GM23338 (cell line): ENCODE data around the gene ITPRIP. TPM values are rescaled to one million over a fixed set of nuclear protein-coding genes. Genes with fewer than 3 reads are reported as not detected.

Source experiments
- ATAC-seq: fragments of 200-7000 bp; cut with Tn5 transposase; 3 replicates; pipeline ENCODE4 v1.9.1; 2020
- DNase-seq: peaks from one replicate; pipeline ENCODE4 v3.0.0-alpha.2; 2015; ENCODE audit warnings: low spot score
- H2AFZ ChIP-seq: fragments of 200-600 bp; sonication (generic); 2 replicates; pipeline ENCODE4 v1.8.0; 2016; ENCODE audit warnings: antibody characterized with exemption, mild to moderate bottlenecking, moderate library complexity
- H3F3A ChIP-seq: fragments of 200-600 bp; sonication (generic); replicated peaks from 2 replicates; pipeline ENCODE4 v1.8.0; 2017; ENCODE audit warnings: antibody characterized with exemption, mixed run types, low read depth
- H3K27ac ChIP-seq: fragments of 200-600 bp; sonication (generic); 2 replicates; pipeline ENCODE4 v1.6.1; 2016; ENCODE audit warnings: low read depth
- H3K27me3 ChIP-seq: fragments of 200-600 bp; sonication (generic); 2 replicates; pipeline ENCODE4 v1.8.0; 2016; ENCODE audit warnings: mild to moderate bottlenecking, mixed run types, moderate library complexity; ENCODE audit not compliant: insufficient read depth
- H3K36me3 ChIP-seq: fragments of 200-600 bp; sonication (generic); 2 replicates; pipeline ENCODE4 v1.8.0; 2016; ENCODE audit warnings: mild to moderate bottlenecking; ENCODE audit not compliant: insufficient read depth
- H3K4me1 ChIP-seq: fragments of 200-600 bp; sonication (generic); 2 replicates; pipeline ENCODE4 v1.8.0; 2016; ENCODE audit warnings: mild to moderate bottlenecking, moderate library complexity; ENCODE audit not compliant: insufficient read depth
- H3K4me2 ChIP-seq: fragments of 200-600 bp; sonication (generic); 2 replicates; pipeline ENCODE4 v1.7.1; 2017; ENCODE audit warnings: mixed run types
- H3K4me3 ChIP-seq: fragments of 200-600 bp; sonication (generic); 2 replicates; pipeline ENCODE4 v1.6.1; 2016; ENCODE audit warnings: mixed run types
- H3K79me2 ChIP-seq: fragments of 200-600 bp; sonication (generic); replicated peaks from 2 replicates; pipeline ENCODE4 v1.8.0; 2017; ENCODE audit warnings: mild to moderate bottlenecking; ENCODE audit not compliant: insufficient read depth
- H3K9me2 ChIP-seq: fragments of 200-600 bp; sonication (generic); 2 replicates; pipeline ENCODE4 v1.8.0; 2017; ENCODE audit not compliant: insufficient read depth
- H4K20me1 ChIP-seq: fragments of 200-600 bp; sonication (generic); replicated peaks from 2 replicates; pipeline ENCODE4 v1.8.0; 2017; ENCODE audit warnings: mild to moderate bottlenecking; ENCODE audit not compliant: insufficient read depth
- H3K27ac Mint-ChIP-seq: 2 replicates; pipeline ENCODE4 v1.8.0; 2020; ENCODE audit warnings: inconsistent platforms, mild to moderate bottlenecking, moderate library complexity, mixed read lengths
- H3K27me3 Mint-ChIP-seq: 3 replicates; pipeline ENCODE4 v1.8.0; 2022; ENCODE audit warnings: low read depth, mild to moderate bottlenecking, moderate library complexity, mixed read lengths, inconsistent platforms; ENCODE audit not compliant: insufficient read depth, poor library complexity
- H3K36me3 Mint-ChIP-seq: 3 replicates; pipeline ENCODE4 v1.8.0; 2021; ENCODE audit warnings: low read depth, mild to moderate bottlenecking, inconsistent platforms, moderate library complexity, mixed read lengths
- H3K4me1 Mint-ChIP-seq: 3 replicates; pipeline ENCODE4 v1.8.0; 2020; ENCODE audit warnings: mild to moderate bottlenecking, inconsistent platforms, mixed read lengths
- H3K4me3 Mint-ChIP-seq: 3 replicates; pipeline ENCODE4 v1.8.0; 2021; ENCODE audit warnings: moderate library complexity, mild to moderate bottlenecking, inconsistent platforms, mixed read lengths
- H3K9me3 Mint-ChIP-seq: 3 replicates; pipeline ENCODE4 v1.8.0; 2020; ENCODE audit warnings: moderate library complexity, mild to moderate bottlenecking, inconsistent platforms, mixed read lengths
- CTCF ChIP-seq, 2 experiments: fragments of 200-600 bp in 1 of 2; sonication (generic) in 1 of 2; conservative IDR thresholded peaks; 2 replicates each; pipeline versions ENCODE4 v1.5.1 to v1.6.1; 2016 to 2017; ENCODE audit warnings: antibody characterized with exemption in 2 of 2, low read depth in 2 of 2, mild to moderate bottlenecking in 2 of 2, moderate library complexity in 1 of 2
- ZNF114 ChIP-seq: fragments of 250-450 bp; sonication (Bioruptor Pico); IDR thresholded peaks from 2 replicates; pipeline ENCODE4 v1.5.0; 2020; ENCODE audit warnings: mild to moderate bottlenecking, moderate library complexity
- polyA plus RNA-seq: library from polyadenylated mRNA; unstranded; fragments of >200 nt; fragmentation: Nextera tagmentation; extraction: Ambion mirVana; gene quantifications from 2 replicates; pipeline ENCODE4 v1.2.1, GENCODE V29; 2016
- total RNA-seq: library from RNA; depleted of rRNA; stranded (reverse); fragments of >200 nt; shearing (Covaris generic); gene quantifications from 2 replicates; pipeline ENCODE4 v1.2.3, GENCODE V29; 2014
- TF ChIP-seq, protein P1 (sequence below): fragments of 250-450 bp; sonication (Bioruptor Pico); IDR thresholded peaks from 2 replicates; pipeline ENCODE4 v1.5.0; 2020; ENCODE audit warnings: mild to moderate bottlenecking, moderate library complexity

ITPRIP gene
- total and polyA plus RNA-seq, 2 experiments from 2014 or later = 6.9 to 15.2 TPM

GRCh38 chr10:104348601-104349000 lies 10.3 kb upstream of the ITPRIP start:
- Histone ChIP-seq H3K36me3 (no peaks in the 10 kb centered on the region), H3K4me2 (no peak overlapping the region), H2AFZ (no peak overlapping the region), H4K20me1 (no peaks in the 10 kb centered on the region), H3K9me2 (no peaks in the 10 kb centered on the region), H3K79me2 (no peaks in the 10 kb centered on the region), H3K27ac (no peak overlapping the region), H3K4me3 (no peak overlapping the region), H3F3A (no peaks in the 10 kb centered on the region), H3K27me3 (0 out of 2 replicates have a peak, but pooled peaks cover 4% of the 10 kb centered on the region), H3K4me1 (peaks cover 12% of the 10 kb centered on the region; the same call in 1 of the 2 replicates)
- H3K9me3 Mint-ChIP-seq = no peaks in the 10 kb centered on the region
- TF ChIP-seq CTCF (conservative IDR thresholded peaks at IDR 0.05; ENCODE audit: low read depth in 2 of 2) (no peak), ZNF114 (CRISPR knock-in tag) (no peak)
- TF ChIP-seq, protein P1, sequence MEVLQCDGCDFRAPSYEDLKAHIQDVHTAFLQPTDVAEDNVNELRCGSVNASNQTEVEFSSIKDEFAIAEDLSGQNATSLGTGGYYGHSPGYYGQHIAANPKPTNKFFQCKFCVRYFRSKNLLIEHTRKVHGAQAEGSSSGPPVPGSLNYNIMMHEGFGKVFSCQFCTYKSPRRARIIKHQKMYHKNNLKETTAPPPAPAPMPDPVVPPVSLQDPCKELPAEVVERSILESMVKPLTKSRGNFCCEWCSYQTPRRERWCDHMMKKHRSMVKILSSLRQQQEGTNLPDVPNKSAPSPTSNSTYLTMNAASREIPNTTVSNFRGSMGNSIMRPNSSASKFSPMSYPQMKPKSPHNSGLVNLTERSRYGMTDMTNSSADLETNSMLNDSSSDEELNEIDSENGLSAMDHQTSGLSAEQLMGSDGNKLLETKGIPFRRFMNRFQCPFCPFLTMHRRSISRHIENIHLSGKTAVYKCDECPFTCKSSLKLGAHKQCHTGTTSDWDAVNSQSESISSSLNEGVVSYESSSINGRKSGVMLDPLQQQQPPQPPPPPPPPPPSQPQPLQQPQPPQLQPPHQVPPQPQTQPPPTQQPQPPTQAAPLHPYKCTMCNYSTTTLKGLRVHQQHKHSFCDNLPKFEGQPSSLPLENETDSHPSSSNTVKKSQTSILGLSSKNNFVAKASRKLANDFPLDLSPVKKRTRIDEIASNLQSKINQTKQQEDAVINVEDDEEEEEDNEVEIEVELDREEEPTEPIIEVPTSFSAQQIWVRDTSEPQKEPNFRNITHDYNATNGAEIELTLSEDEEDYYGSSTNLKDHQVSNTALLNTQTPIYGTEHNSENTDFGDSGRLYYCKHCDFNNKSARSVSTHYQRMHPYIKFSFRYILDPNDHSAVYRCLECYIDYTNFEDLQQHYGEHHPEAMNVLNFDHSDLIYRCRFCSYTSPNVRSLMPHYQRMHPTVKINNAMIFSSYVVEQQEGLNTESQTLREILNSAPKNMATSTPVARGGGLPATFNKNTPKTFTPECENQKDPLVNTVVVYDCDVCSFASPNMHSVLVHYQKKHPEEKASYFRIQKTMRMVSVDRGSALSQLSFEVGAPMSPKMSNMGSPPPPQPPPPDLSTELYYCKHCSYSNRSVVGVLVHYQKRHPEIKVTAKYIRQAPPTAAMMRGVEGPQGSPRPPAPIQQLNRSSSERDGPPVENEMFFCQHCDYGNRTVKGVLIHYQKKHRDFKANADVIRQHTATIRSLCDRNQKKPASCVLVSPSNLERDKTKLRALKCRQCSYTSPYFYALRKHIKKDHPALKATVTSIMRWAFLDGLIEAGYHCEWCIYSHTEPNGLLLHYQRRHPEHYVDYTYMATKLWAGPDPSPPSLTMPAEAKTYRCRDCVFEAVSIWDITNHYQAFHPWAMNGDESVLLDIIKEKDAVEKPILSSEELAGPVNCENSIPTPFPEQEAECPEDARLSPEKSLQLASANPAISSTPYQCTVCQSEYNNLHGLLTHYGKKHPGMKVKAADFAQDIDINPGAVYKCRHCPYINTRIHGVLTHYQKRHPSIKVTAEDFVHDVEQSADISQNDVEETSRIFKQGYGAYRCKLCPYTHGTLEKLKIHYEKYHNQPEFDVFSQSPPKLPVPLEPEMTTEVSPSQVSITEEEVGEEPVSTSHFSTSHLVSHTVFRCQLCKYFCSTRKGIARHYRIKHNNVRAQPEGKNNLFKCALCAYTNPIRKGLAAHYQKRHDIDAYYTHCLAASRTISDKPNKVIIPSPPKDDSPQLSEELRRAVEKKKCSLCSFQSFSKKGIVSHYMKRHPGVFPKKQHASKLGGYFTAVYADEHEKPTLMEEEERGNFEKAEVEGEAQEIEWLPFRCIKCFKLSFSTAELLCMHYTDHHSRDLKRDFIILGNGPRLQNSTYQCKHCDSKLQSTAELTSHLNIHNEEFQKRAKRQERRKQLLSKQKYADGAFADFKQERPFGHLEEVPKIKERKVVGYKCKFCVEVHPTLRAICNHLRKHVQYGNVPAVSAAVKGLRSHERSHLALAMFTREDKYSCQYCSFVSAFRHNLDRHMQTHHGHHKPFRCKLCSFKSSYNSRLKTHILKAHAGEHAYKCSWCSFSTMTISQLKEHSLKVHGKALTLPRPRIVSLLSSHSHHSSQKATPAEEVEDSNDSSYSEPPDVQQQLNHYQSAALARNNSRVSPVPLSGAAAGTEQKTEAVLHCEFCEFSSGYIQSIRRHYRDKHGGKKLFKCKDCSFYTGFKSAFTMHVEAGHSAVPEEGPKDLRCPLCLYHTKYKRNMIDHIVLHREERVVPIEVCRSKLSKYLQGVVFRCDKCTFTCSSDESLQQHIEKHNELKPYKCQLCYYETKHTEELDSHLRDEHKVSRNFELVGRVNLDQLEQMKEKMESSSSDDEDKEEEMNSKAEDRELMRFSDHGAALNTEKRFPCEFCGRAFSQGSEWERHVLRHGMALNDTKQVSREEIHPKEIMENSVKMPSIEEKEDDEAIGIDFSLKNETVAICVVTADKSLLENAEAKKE (CRISPR knock-in tag) = no peak
- H3K36me3 Mint-ChIP-seq = no peaks in the 10 kb centered on the region
- H3K27me3 Mint-ChIP-seq = no peaks in the 10 kb centered on the region
- peaks cover 6% of the 10 kb centered on the region; the same call in 2 of the 3 replicates for H3K4me1 Mint-ChIP-seq
- H3K27ac Mint-ChIP-seq = no peak overlapping the region
- ATAC-seq (no peak), DNase-seq (no peak)
- H3K4me3 Mint-ChIP-seq = no peak overlapping the region
